COLO668 (cell line): Measurements from ENCODE around the gene ZNF296.

Experiments
- DNase-seq: peaks from one replicate; lab custom pipeline; 2025; ENCODE audit not compliant: unreplicated experiment; lab: John Stamatoyannopoulos, UW

ZNF296 gene

DNA sequence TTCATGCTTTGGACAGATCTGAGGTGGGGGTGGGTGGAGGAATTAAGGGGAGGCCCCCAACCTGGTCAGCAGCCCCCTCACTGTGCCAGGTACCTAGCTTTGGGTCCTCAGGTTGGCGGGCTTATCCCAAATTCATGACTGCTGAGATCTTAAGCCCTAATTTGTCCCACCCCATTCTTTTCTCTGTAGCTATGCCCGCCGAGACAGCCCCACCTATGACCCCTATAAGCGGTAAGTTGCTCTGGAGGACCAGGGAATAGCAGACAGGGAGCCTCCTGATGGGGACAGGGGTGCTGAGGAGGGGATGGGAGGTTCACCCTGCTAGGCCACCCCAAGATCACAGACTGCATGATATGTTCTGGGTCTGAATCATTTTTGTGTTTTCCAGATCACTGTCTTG lies 14.3 kb downstream of the ZNF296 start:
- no peak for DNase-seq

GRCh38 chr19:45059258-45059965 lies 16.9 kb downstream of the ZNF296 start:
- peak; percentile 82 for DNase-seq

DNA sequence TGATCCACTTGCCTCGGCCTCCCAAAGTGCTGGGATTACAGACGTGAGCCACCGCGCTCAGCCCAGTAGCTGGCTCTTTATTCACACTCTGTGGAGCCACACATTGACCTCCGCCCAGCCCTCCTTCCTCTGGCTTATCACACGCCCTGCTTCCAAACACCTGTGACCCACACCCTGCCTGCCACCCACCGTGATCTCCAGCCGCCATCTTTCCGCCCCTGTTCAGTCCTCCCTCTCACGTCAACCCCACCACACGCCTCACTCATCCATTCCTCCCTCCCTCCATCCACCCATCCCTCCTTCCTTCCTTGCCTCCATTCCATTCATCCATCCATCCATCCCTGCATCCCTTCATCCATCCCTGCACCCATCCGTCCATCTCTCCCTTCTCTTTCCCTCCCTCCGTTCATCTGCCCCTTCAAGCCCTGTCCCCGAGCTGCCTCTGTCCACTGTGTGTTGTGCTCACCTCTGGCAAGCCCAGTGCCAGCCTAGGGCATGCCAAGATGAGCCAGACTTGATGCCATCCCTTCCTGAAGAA lies 17.6 kb downstream of the ZNF296 start:
- DNase-seq, result no peak

- no peak for DNase-seq
Observed at GRCh38 chr19:45057444-45057843, 18.8 kb downstream of the ZNF296 start.

DNA sequence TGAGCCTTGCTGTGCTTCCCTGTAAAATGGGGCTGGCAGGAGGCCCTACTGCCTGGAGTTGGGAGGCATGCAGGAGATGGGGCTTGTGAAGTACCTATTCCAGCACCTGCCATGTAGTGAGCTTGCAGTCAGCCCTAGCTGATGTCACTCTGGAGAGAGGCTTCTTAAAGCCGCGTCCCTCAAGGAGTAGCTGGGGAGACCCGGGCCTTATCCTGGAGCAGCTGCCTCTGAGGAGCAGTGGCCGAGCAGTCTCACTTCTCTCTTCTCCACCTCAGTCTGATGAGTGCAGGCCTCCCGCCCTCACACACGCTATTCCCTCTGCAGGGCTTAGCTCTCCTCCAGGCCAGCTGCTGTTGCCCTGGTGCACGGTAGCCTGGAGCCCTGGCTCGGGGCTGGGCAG lies 19.4 kb downstream of the ZNF296 start:
- no peak for DNase-seq

- DNase-seq, result no peak
Observed at GRCh38 chr19:45051929-45052579, 24.2 kb downstream of the ZNF296 start.

GRCh38 chr19:45050036-45050435 lies 26.2 kb downstream of the ZNF296 start:
- DNase-seq, result no peak

- no peak for DNase-seq
Observed at GRCh38 chr19:45049073-45049736, 27.1 kb downstream of the ZNF296 start.

GRCh38 chr19:45047188-45047797 lies 29.0 kb downstream of the ZNF296 start:
- DNase-seq, result no peak

- no peak for DNase-seq
Observed at GRCh38 chr19:45046355-45046754, 29.9 kb downstream of the ZNF296 start.

DNA sequence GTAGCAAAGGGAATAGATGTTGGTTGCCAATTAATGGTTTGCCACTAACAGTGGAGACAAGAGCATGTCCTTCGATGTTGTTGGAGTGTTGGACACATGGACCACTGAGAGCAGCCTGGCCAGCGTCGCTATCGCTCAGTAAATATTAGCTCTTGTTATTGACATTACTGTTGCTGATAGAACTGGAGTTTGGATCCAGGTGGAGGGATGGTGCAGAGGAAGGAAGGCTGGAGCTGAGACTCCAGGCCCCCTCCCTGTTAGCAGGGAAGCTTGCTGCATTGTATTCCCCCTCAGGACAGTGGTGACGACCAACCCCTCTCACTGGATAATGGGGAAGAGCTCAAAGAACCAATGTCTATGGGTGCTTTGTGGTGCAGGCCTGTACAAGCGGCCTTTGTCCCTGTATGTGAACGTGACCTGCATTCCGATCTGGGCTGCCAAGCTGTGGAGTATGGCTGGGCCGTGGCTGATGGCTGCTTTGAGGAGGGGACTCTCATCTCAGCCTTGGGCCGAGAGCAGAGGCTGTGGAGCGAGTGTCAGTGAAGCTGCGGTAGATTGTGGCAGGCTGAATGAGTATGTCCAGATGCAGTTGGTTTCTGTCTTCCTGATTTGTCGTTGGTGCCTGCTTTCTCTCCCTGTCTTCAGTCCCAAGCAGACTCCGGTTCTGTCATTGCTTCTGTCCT lies 30.5 kb downstream of the ZNF296 start:
- peak; percentile 62 for DNase-seq

DNA sequence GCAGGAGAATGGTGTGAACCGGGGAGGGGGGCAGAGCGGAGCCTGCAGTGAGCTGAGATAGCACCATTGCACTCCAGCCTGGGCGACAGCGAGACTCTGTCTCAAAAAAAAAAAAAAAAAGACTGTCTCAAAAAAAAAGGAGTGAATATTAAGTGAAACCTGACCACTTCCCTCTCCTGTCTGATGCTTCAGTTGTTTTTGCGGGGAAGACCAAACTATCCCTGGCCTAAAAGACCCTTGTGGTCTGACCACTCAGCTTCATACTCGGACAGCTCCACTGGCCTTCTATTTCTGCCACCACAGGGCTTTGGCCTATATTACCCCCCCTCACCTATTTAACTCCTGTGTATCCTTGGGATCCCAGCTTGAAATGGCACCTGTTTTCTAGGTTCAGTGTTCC lies 35.2 kb downstream of the ZNF296 start:
- DNase-seq, result no peak

GRCh38 chr19:45040059-45040771 lies 36.1 kb downstream of the ZNF296 start:
- no peak for DNase-seq

DNA sequence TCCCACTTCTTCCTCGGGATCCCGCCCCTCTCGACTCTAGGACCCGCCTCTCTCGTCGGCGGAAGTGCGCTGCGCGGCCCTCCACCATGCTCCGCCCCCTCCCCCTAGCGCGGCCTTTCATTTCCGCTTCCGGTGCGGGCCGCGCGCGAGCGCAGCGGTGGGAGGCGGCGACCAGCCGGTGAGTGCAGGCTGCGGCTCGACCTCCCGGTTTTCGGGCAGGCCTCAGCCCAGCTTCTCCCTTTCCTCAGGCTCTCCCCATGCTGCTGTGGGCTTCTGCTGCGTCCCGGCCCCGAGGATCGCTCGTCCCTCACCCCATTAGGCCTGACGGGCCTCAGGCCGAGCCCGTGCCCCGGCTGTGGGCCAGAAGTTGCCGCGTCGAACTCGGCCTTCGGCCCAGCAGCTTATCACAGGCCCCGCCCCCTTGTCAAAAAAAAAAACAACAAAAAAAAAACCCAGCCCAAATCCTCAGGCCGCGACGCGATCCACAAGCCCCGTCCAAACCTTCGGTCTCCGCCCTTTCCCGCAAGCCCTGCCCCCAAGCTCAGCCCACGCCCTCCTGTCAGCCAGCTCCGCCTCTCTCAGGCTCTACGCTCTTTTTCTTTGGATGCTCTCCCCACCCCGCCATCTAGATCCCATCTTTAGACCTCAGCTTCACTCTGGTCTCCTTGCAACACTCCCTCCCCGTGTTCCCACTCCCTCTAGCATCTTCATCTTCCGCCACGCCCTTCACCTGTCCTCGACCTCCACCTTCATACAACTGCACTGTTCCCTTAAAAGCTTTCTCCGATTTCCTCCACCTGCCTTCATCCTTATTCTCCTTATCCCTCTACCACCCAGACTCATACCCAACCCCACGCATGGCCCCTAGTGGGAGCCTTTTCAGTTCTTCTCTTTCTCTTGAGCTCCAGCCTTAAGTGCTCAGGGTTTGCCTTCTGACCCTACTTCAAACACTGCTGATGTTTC lies 37.1 kb downstream of the ZNF296 start, which contains the start of gene CLASRP:
CLASRP (plus strand) TSS at position 115 of the 963 bp plus-strand sequence. CDS start 1,168 bp downstream, outside the sequence.
- peak; percentile 93 for DNase-seq

- no peak for DNase-seq
Observed at GRCh38 chr19:45037393-45038169, 38.7 kb downstream of the ZNF296 start.

DNA sequence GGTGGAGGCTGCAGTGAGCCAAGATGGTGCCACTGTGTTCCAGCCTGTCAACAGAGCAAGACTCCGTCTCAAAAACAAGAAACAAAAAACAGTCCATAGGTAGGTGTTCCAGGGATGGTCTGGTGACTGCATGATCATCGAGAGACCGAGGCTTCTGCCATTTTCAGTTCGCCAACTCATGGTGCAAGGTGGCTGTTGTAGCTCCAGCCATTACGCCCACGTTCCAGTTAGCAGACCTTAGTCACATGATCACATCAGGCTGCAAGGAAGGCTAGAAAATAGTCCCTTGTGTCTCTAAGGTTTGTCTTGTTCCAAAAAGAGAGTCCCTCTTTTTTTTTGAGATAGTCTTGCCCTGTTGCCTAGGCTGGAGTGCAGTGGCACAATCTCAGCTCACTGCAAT lies 40.5 kb downstream of the ZNF296 start:
- DNase-seq, result no peak

GRCh38 chr19:45032421-45032820 lies 43.9 kb downstream of the ZNF296 start:
- DNase-seq, result no peak

DNA sequence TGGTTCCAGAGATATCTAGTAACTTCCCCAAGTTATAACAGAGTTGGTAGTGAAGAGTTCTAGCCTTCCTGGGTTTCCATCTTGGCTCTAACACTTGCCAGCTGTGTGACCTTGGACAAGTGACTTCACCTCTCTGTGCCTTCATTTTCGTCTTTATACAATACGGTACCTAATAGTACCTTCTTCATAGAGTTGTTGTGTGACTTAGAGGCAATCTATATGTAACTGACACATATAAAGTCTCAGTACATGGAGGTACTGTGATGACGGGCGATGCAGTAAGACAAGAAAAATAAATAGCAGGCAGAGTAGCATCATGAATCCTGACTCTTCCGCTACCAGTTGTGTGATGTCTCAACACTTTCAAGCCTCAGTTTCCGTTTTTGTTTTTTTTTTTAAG lies 45.5 kb downstream of the ZNF296 start:
- no peak for DNase-seq
